Measurements from ENCODE around the gene SLC25A21.

The SLC25A21 gene

GRCh38 chr14:36785511-36785910, 386.9 kb downstream of the SLC25A21 start (continued):
- TF ChIP-seq ZFP3 (tag by site-specific recombination; IDR thresholded peaks at IDR 0.05; ENCODE audit: low read depth) (no peak), ZBTB7A (tag by site-specific recombination; IDR thresholded peaks at IDR 0.05; ENCODE audit: low read depth) (no peak), ZNF560 (tag by site-specific recombination; IDR thresholded peaks at IDR 0.05; ENCODE audit: borderline replicate concordance) (no peak), KLF9 (tag by site-specific recombination; IDR thresholded peaks at IDR 0.05; ENCODE audit: low read depth) (no peak), ZNF626 (tag by site-specific recombination; IDR thresholded peaks at IDR 0.05) (no peak), PRDM6 (tag by site-specific recombination; IDR thresholded peaks at IDR 0.05) (no peak)

- Histone ChIP-seq H3K36me3 (ENCODE audit: control insufficient read depth in 2 of 2, insufficient read depth in 1 of 2, low read length in 2 of 2) (no peaks in the 10 kb centered on the region; a peak in 1 of 3 replicates), H3K27ac (ENCODE audit: extremely low read depth, low read depth, low read length) (no peak overlapping the region), H3K9me3 (ENCODE audit: control insufficient read depth, insufficient read depth, low read depth, low read length) (no peaks in the 10 kb centered on the region), H3K4me1 (ENCODE audit: control insufficient read depth, insufficient read depth, low read length) (peaks cover 6% of the 10 kb centered on the region), H3K4me3 (ENCODE audit: low read depth, low read length) (no peak overlapping the region)
- CTCF ChIA-PET = interaction anchor here (1.0 to 1.3 kb wide), 2 partner anchors 8 to 136 kb away, joined by 3 to 4 read pairs; no protein-coding TSS in a partner anchor
- no peak for TF ChIP-seq GLIS1 (tag by site-specific recombination; IDR thresholded peaks at IDR 0.05)
- no peak for TF ChIP-seq ZNF404 (tag by site-specific recombination; IDR thresholded peaks at IDR 0.05)
- no peak for TF ChIP-seq ZNF785 (tag by site-specific recombination; IDR thresholded peaks at IDR 0.05)
- no peak for TF ChIP-seq ZNF248 (tag by site-specific recombination; IDR thresholded peaks at IDR 0.05)
- no peak for TF ChIP-seq ZNF571 (tag by site-specific recombination; IDR thresholded peaks at IDR 0.05)
- TF ChIP-seq ZBTB7A (tag by site-specific recombination; IDR thresholded peaks at IDR 0.05; ENCODE audit: low read depth) = no peak
- TF ChIP-seq ZNF138 (tag by site-specific recombination; IDR thresholded peaks at IDR 0.05; ENCODE audit: borderline replicate concordance) = no peak
- TF ChIP-seq ZSCAN18 (tag by site-specific recombination; IDR thresholded peaks at IDR 0.05) = no peak
- no peak for TF ChIP-seq ZNF600 (tag by site-specific recombination; IDR thresholded peaks at IDR 0.05)
- POLR2A ChIA-PET = no interaction called here
These were observed 387.9 kb downstream of the SLC25A21 start for GRCh38 chr14:36784541-36784940.

GRCh38 chr14:36781897-36782296, 390.5 kb downstream of the SLC25A21 start:
- TF ChIP-seq SCRT2 (tag by site-specific recombination; IDR thresholded peaks at IDR 0.05) = no peak
- TF ChIP-seq ZNF791 (tag by site-specific recombination; IDR thresholded peaks at IDR 0.05) = peak; percentile 97
- Histone ChIP-seq H3K4me1 (ENCODE audit: control insufficient read depth, insufficient read depth, low read length) (peaks cover 4% of the 10 kb centered on the region), H3K27ac (ENCODE audit: extremely low read depth, low read depth, low read length) (no peak overlapping the region), H3K4me3 (ENCODE audit: low read depth, low read length) (no peak overlapping the region), H3K36me3 (ENCODE audit: control insufficient read depth in 2 of 2, insufficient read depth in 1 of 2, low read length in 2 of 2) (no peaks in the 10 kb centered on the region; a peak in 1 of 3 replicates), H3K9me3 (ENCODE audit: control insufficient read depth, insufficient read depth, low read depth, low read length) (no peaks in the 10 kb centered on the region)
- CTCF ChIA-PET = no interaction called here
- POLR2A ChIA-PET = no interaction called here

- POLR2A ChIA-PET = interaction anchor here (0.9 kb wide), 1 partner anchor 62 kb away, joined by 4 read pairs; no protein-coding TSS in a partner anchor
- CTCF ChIA-PET = interaction anchor here (0.6 to 3.5 kb wide), 7 partner anchors 44 to 1102 kb away, joined by 3 to 13 read pairs (median 5); no protein-coding TSS in a partner anchor
- peaks cover 31% of the 10 kb centered on the region for H3K4me1 ChIP-seq (ENCODE audit: control insufficient read depth, insufficient read depth, low read length)
- TF ChIP-seq ZNF792 (tag by site-specific recombination; IDR thresholded peaks at IDR 0.05) = no peak
- no peak for TF ChIP-seq ZNF610 (tag by site-specific recombination; IDR thresholded peaks at IDR 0.05; ENCODE audit: borderline replicate concordance)
- peak; percentile 72 for TF ChIP-seq ATF2 (tag by site-specific recombination; IDR thresholded peaks at IDR 0.05; ENCODE audit: low read depth)
- H3K4me3 ChIP-seq (ENCODE audit: low read depth, low read length) = no peak overlapping the region
- H3K9me3 ChIP-seq (ENCODE audit: control insufficient read depth, insufficient read depth, low read depth, low read length) = no peaks in the 10 kb centered on the region
- H3K36me3 ChIP-seq (ENCODE audit: control insufficient read depth in 2 of 2, insufficient read depth in 1 of 2, low read length in 2 of 2) = no peaks in the 10 kb centered on the region
- H3K27ac ChIP-seq (ENCODE audit: extremely low read depth, low read depth, low read length) = no peak overlapping the region; the same call in 1 of the 2 replicates
These were observed 398.8 kb downstream of the SLC25A21 start for GRCh38 chr14:36773558-36773957.
